Measurements from ENCODE around the gene RNASEL.
"Not testable (repeated sequence)": the region's sequence is repeated elsewhere in the genome, so short reads cannot be mapped to it uniquely, and the experiment has no call there.

RNASEL gene

DNA sequence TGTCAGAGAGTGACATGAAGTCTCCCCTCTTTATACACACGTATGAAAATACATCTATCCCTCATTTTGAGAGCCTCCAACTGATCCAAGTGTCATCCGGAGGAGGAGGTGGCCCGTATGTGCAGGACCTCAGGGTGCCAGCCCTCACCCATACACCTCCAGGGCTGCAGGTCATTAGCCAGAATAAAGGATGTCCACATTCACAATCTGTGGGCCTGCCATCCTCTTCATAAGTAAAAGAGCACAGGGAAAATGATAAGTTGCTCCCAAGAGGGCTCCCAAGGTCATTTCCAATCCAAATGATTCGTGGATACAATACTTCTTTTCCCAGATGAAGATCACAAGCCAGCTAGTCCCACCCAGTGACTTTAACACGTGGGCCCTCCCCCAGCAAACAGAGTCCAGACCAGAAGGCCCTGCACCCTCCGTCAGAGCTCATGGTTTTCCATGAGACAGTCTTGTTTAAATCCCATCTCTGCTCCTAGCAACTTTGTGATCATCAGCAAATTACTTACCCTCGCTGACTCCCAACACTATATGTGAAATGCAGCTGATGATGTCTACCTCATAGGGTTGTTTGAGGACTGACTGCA lies 28.6 kb downstream of the RNASEL start:
- no peak for DNase-seq

DNA sequence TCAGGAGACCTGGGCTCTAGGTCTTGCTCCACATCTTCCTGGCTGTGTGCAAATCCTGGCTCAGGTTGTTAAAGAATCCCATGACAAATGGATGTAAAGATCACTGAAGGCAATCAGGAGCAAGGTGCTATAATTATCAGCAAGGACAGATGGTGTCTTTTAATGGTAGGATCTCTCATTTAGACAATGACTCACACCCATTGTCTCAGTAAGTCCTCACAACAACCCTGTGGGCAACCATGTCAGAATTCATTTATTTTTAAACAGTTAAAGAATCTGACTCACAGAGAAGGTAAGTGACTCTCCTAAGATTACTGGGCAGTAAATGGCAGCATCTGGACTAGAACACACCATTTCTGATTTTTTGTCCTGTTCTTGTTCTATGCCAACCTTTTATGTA lies 32.8 kb downstream of the RNASEL start:
- DNase-seq: peak in 1 of 3 experiments; percentile 8

DNA sequence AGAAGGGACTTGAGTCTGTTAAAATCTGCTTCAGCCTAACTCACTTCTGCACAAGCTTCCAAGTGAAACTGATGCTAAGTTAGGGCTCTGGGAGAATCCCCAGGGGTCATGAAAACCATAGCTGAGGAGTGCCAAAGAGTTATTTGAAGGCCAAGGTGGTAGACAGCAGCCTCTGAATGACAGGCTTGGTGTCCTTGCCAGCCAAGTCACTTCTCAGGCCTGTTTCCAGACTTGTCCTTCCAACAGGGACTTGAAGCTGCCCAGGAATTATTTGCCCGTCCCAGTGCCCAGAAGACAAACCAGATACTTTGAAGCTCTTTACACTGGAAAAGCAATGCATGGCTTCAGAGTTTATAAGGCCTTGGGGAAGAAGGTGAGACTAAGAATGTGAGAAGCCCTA lies 33.6 kb downstream of the RNASEL start:
- DNase-seq: no peak

DNA sequence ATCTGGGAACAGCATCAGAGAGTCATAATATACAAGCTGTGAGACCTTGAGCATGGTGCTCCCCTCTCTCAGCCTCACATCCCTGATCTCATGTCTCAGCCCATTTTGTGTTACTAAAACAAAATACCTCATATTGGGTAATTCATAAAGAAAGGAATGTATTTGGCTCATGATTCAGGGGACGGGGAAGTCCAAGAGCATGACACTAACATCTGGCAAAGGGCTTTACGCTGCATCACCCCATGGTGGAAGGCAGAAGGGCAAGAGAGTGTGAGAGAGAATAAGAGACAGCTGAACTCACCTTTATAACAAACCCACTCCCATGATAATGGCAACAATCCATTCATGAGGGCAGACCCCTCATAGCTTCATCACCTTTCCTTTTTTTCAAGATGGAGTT lies 36.5 kb downstream of the RNASEL start:
- no peak for DNase-seq

DNA sequence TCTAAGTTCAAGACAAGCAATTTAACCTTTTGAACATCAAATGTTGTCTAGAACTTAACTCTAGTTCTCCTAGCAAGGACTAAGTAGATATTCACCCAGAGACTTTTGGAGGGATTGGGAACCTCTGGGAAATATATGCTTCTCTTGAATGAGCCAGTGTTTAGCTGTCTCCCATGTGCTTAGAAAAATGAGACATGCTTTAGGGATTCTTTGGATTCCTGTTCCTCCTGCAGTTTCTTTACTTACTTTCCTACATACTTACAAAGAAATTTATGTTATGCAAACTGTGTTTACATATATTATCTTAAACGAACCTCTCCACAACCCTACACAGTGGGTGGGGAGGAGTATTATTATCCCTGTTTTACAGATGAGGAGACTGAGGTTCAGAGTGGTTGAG lies 39.2 kb downstream of the RNASEL start:
- DNase-seq: no peak

DNA sequence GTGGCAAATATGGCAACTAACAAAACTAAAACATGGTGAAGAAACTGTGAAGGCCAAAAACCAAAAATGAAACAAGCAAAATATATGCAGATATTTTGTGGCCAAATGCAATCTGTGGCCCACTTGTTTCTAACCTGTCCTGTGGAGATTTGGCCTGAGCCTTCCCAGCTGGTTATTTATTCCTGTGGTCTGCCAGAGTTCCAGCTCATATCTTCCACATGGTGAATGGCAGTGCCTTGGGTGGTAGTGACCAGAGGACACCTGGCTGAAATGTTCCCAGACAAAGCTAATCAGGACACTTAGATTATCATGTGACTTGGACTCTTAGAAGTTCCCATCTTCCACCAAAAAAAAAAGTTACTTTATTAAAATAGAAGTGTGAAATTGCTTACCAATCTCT lies 39.7 kb downstream of the RNASEL start:
- DNase-seq: no peak

DNA sequence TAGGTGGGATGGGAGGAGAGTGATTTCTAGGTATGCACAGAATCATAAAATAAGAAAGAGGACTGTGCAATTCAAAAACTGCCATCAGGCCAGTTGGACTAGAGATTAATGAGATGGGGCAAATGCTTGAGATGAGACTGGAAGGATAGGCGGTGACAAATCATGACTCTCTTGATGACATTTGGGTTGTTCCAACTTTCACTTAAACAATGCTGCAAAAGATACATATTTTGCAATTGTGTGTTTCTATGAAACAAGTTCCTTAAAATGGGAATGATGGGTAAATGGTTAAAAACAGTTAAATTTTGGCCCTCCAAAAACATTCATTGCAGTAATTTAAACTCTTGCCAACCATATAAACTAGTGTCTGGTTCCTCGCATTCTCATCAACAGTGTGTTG lies 55.2 kb downstream of the RNASEL start:
- no peak for DNase-seq

DNA sequence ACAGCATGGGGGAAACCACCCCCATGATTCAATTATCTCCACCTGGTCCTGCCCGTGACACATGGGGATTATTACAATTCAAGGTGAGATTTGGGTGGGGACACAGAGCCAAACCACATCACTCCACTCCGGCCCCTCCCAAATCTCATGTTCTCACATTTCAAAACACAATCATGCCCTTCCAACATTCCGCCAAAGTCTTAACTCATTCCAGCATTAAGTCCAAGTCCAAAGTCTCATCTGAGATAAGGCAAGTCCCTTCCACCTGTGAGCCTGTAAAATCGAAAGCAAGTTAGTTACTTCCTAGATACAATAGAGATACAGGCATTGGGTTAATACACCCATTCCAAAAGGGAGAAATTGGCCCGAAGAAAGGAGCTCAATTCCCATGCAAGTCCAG lies 60.9 kb downstream of the RNASEL start:
- not testable (repeated sequence) for DNase-seq

DNA sequence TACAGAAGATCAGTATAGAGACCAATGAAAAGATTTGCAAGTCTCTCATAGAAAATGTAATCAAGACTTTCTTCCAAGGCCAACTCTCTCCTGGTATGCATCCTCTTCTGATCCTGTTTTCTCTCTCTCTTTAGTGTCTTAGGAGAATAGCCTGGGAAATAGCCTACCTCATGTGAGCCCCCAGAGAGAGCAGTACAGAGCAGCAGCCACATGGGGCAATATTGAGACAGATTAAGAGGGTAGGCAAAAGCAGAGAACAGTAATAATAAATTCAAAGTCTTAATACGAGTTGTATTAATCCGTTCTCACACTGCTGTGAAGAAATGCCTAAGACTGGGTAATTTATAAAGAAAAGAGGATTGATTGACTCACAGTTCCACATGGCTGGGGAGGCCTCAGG lies 61.4 kb downstream of the RNASEL start:
- DNase-seq: no peak

DNA sequence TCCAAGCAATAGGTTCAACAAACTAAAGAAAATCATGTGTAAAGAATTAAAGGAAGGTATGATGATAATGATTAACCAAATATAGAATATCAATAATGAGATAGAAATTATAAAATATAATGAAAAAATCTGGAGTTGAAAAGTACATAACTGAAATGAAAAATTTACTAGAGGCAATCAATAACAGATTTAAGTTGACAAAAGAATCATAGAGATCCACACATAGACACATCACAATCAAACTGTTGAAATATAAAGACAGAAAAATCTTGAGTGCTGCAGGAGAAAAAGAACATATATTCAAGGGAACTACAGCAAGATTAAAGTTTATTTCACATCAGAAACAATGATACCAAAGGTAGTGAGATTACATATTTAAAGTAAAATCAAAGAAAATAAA lies 63.7 kb downstream of the RNASEL start:
- DNase-seq: no peak

Data from NCI-H1417 (cell line).